Mononuclear cell (primary cell): ENCODE measurements around the gene DNAAF5. TPM values are rescaled to one million over a fixed set of nuclear protein-coding genes. Genes with fewer than 3 reads are reported as not detected.
A peak's percentile ranks its signal among the peaks of the same experiment; 100 is the strongest.

ENCODE experiments used
- H3K27me3 ChIP-seq: 2 replicates; pipeline ENCODE4 v1.6.0; 2011; ENCODE audit warnings: low read length, control low read depth; ENCODE audit not compliant: insufficient read depth
- H3K4me1 ChIP-seq: 2 replicates; pipeline ENCODE4 v1.5.1; 2011; ENCODE audit warnings: mild to moderate bottlenecking, low read length, control low read depth; ENCODE audit not compliant: insufficient read depth
- H3K4me3 ChIP-seq: 2 replicates; pipeline ENCODE4 v1.5.1; 2011; ENCODE audit warnings: mild to moderate bottlenecking, low read length, moderate library complexity
- H3K9me3 ChIP-seq: 2 replicates; pipeline ENCODE4 v1.5.1; 2011; ENCODE audit warnings: low read depth, mild to moderate bottlenecking, control low read depth, low read length
- total RNA-seq: library from RNA; depleted of rRNA; stranded (reverse); fragments of >200 nt; gene quantifications from one replicate; pipeline ENCODE4 v1.2.3, GENCODE V29; 2012

Gene DNAAF5
- total RNA-seq, 1 donor = 2.9 TPM

DNA sequence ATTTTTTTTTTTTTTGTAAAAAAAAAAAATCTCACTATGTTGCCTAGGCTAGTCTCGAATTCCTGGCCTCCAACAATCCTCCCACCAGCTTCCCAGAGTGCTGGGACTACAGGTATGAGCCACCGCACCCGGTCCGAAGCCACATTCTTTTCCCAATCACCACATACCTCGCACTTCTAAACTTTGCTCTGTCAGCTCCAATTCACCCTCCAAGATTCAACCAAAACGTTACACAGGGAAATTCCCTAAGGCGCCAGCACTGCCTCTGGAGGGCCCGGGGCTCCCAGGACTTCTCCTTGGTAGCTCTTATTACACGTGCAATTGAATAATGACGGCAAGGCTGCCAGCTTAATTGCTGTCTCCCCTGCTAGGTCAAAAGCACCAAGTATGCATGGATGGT, 10.3 kb upstream of the DNAAF5 start:
- Histone ChIP-seq H3K4me1 (no peaks in the 10 kb centered on the region), H3K4me3 (no peak overlapping the region), H3K9me3 (no peaks in the 10 kb centered on the region), H3K27me3 (no peaks in the 10 kb centered on the region)

- Histone ChIP-seq H3K4me3 (no peak overlapping the region), H3K27me3 (no peaks in the 10 kb centered on the region), H3K9me3 (no peaks in the 10 kb centered on the region), H3K4me1 (no peaks in the 10 kb centered on the region)
Observed at GRCh38 chr7:716636-717035, 9.9 kb upstream of the DNAAF5 start.

DNA sequence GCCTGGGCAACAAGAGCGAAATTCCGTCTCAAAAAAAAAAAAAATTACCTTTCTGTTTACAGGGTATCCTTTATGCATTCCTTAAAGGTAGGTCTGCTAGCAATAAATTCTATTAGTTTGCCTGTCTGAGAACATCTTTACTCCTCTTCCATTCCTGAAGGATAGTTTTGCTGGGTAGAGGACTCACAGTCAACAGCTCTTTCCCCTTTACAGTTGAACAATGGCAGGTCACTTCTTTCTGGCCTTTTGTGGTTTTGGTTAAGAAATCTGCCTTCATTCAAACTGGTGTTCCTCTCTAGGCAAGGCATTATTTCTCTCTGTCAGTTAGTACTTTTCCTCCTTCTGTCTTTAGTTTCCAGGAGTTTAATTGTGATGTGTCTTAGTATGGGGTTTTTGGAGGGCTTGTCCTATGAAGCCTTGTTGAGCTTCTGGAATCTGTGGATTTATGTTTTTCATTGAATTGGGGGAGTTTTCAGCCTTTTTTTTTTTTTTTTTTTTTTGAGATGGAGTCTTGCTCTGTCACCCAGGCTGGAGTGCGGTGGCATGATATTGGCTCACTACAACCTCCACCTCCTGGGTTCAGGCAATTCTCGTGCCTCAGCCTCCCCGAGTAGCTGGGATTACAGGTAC, 4.8 kb upstream of the DNAAF5 start:
- Histone ChIP-seq H3K9me3 (no peaks in the 10 kb centered on the region), H3K27me3 (no peaks in the 10 kb centered on the region), H3K4me3 (no peak overlapping the region), H3K4me1 (peaks cover 8% of the 10 kb centered on the region)

- Histone ChIP-seq H3K27me3 (no peaks in the 10 kb centered on the region), H3K4me1 (peaks cover 14% of the 10 kb centered on the region), H3K9me3 (no peaks in the 10 kb centered on the region), H3K4me3 (no peak overlapping the region)
Observed at GRCh38 chr7:723541-723940, 3.0 kb upstream of the DNAAF5 start.

DNA sequence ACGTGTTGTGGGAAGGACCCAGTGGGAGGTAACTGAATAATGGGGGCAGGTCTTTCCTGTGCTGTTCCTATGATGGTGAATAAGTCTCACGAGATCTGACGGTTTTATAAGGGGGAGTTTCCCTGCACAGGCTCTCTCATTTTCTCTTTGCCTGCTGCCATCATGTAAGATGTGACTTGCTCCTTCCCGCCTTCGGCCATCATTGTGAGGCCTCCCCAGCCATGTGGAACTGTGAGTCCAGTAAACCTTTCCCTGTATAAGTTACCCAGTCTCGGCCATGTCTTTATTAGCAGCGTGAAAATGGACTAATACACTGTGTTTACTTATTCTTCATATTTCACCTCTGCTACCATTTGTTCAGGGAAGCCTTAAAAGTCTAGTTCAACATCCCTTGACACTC, 2.2 kb upstream of the DNAAF5 start:
- H3K4me1 ChIP-seq = peaks cover 14% of the 10 kb centered on the region
- H3K4me3 ChIP-seq = no peak overlapping the region
- no peaks in the 10 kb centered on the region for H3K9me3 ChIP-seq
- no peaks in the 10 kb centered on the region for H3K27me3 ChIP-seq

- Histone ChIP-seq H3K4me3 (no peak overlapping the region), H3K27me3 (no peaks in the 10 kb centered on the region), H3K4me1 (peaks cover 14% of the 10 kb centered on the region), H3K9me3 (no peaks in the 10 kb centered on the region)
Observed at GRCh38 chr7:725223-726005, 1.1 kb upstream of the DNAAF5 start.

DNA sequence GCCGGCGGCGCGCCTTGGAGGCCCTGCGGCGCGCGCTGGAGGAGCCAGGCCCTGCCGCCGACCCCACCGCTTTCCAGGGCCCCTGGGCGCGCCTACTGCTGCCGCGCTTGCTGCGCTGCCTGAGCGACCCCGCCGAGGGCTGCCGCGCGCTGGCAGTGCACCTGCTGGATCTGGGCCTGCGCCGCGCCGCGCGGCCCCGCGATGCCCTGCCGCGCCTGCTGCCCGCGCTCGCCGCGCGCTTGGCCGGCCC, 280 bp downstream of the DNAAF5 start:
- H3K4me3 ChIP-seq = peak overlapping the region; percentile 70
- no peaks in the 10 kb centered on the region for H3K9me3 ChIP-seq
- peaks cover 14% of the 10 kb centered on the region for H3K4me1 ChIP-seq

GRCh38 chr7:727104-727805, 756 bp downstream of the DNAAF5 start, which contains the start of gene PRKAR1B:
TSS of gene PRKAR1B (minus strand) at chr7:727281. CDS start at chr7:711505, 15,776 bp downstream.
- H3K27me3 ChIP-seq = no peaks in the 10 kb centered on the region
- H3K4me3 ChIP-seq = peak within 1 kb of the TSS; percentile 70
- peaks cover 14% of the 10 kb centered on the region for H3K4me1 ChIP-seq
- no peaks in the 10 kb centered on the region for H3K9me3 ChIP-seq

More for the DNA sequence above, 280 bp downstream of the DNAAF5 start:
- H3K27me3 ChIP-seq = no peaks in the 10 kb centered on the region

DNA sequence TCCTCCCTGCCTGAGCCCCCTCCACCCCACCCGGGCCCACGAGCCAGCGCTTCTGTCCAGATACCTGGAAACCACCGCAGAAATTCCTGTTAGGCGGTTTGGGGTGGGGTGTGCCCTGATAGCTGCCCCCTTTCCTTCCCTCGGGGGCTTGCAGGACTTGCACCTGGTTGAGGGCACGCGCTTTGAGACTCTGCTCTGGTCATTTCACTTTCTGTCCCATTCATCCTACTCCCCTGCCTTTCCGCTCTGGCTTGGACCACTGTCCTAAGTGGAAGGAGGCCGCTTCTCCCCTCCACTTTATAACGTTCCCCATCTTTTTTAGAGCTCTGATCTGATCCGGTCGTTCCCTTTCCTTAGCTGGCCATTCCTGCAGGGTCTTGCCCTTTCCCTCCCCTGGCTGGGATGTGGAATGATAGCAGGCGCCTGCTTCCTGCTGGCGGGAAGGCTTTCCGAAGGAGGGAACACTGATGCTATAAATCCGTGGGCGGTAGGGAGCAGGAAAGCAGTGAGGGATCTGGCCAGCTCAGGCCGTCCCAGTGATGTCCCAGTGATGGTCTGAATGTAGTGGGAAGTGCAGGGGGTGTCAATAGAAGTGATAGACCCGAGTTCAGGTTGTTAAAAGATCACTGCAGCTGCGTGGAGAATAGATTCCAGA, 1.4 kb downstream of the DNAAF5 start:
- Histone ChIP-seq H3K27me3 (no peaks in the 10 kb centered on the region), H3K4me3 (no peak overlapping the region)

DNA sequence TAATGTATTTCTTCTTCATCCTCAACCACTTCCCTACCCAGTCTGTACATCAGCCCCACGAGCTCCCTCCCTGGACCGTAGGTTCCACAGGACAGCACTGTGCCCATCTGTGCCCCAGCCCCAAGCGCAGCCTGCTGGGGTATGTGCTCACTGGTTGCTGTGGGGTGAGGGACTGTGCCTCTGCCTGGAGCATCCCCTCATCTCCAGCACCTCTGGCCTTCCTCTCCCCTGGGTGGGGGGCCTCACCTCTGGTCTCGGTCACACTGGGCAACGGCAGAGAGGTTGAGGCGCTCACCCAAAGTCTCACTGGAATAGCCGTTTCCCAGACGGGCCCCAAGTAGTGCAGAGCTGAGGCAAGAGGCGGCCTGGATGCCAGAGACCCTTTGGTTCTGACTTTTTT, 2.1 kb downstream of the DNAAF5 start:
- H3K4me1 ChIP-seq = peaks cover 14% of the 10 kb centered on the region
- no peak overlapping the region for H3K4me3 ChIP-seq
- H3K27me3 ChIP-seq = no peaks in the 10 kb centered on the region
- no peaks in the 10 kb centered on the region for H3K9me3 ChIP-seq

More for the DNA sequence above, 1.4 kb downstream of the DNAAF5 start:
- no peaks in the 10 kb centered on the region for H3K9me3 ChIP-seq
- peaks cover 14% of the 10 kb centered on the region for H3K4me1 ChIP-seq

GRCh38 chr7:729140-730000, 2.9 kb downstream of the DNAAF5 start:
- Histone ChIP-seq H3K4me3 (no peak overlapping the region), H3K27me3 (no peaks in the 10 kb centered on the region), H3K9me3 (peaks cover 7% of the 10 kb centered on the region), H3K4me1 (peaks cover 14% of the 10 kb centered on the region)

GRCh38 chr7:730501-731439, 4.3 kb downstream of the DNAAF5 start:
- H3K9me3 ChIP-seq = peaks cover 19% of the 10 kb centered on the region
- no peaks in the 10 kb centered on the region for H3K27me3 ChIP-seq
- H3K4me3 ChIP-seq = no peak overlapping the region
- peaks cover 12% of the 10 kb centered on the region for H3K4me1 ChIP-seq

- Histone ChIP-seq H3K4me1 (peaks cover 6% of the 10 kb centered on the region), H3K4me3 (no peak overlapping the region), H3K27me3 (no peaks in the 10 kb centered on the region), H3K9me3 (peaks cover 19% of the 10 kb centered on the region)
Observed at GRCh38 chr7:731440-732085, 5.1 kb downstream of the DNAAF5 start.
